Measurements from ENCODE around the gene TAS2R41.

- TF ChIP-seq CHD1 (IDR thresholded peaks at IDR 0.05; ENCODE audit: low read depth, low read length) (no peak), CEBPB (IDR thresholded peaks at IDR 0.05; ENCODE audit: low read depth, low read length) (no peak), MXI1 (IDR thresholded peaks at IDR 0.05; ENCODE audit: borderline replicate concordance, low read depth, low read length) (no peak), CTCF (conservative IDR thresholded peaks at IDR 0.05; ENCODE audit: low read depth, low read length) (no peak), POLR2A (IDR thresholded peaks at IDR 0.05; ENCODE audit: low read depth, low read length) (no peak), MAZ (IDR thresholded peaks at IDR 0.05; ENCODE audit: borderline replicate concordance, low read depth, low read length) (no peak), BHLHE40 (IDR thresholded peaks at IDR 0.05; ENCODE audit: low read depth, low read length) (no peak)
- TF ChIP-seq, protein P1, sequence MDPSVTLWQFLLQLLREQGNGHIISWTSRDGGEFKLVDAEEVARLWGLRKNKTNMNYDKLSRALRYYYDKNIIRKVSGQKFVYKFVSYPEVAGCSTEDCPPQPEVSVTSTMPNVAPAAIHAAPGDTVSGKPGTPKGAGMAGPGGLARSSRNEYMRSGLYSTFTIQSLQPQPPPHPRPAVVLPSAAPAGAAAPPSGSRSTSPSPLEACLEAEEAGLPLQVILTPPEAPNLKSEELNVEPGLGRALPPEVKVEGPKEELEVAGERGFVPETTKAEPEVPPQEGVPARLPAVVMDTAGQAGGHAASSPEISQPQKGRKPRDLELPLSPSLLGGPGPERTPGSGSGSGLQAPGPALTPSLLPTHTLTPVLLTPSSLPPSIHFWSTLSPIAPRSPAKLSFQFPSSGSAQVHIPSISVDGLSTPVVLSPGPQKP (IDR thresholded peaks at IDR 0.05; ENCODE audit: borderline replicate concordance, low read depth, low read length) = no peak
- TF ChIP-seq, protein P2, sequence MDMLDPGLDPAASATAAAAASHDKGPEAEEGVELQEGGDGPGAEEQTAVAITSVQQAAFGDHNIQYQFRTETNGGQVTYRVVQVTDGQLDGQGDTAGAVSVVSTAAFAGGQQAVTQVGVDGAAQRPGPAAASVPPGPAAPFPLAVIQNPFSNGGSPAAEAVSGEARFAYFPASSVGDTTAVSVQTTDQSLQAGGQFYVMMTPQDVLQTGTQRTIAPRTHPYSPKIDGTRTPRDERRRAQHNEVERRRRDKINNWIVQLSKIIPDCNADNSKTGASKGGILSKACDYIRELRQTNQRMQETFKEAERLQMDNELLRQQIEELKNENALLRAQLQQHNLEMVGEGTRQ (IDR thresholded peaks at IDR 0.05; ENCODE audit: low read depth, low read length) = no peak
These were observed 42.4 kb upstream of the TAS2R41 start for GRCh38 chr7:143435266-143435665.

Measured in IMR-90 (cell line).